ENCODE measurements around the gene BTBD3. TPM values are rescaled to one million over a fixed set of nuclear protein-coding genes. Genes with fewer than 3 reads are reported as not detected.
A peak's percentile ranks its signal among the peaks of the same experiment; 100 is the strongest.

Gene BTBD3
- total RNA-seq, 1 donor from 2014 or later, result 114 TPM

- no peak for DNase-seq (ENCODE audit: extremely low spot score, unreplicated experiment)
Observed at GRCh38 chr20:11906626-11907480, 10.8 kb upstream of the BTBD3 start.

GRCh38 chr20:11907621-11908020, 10.1 kb upstream of the BTBD3 start:
- H3K36me3 Mint-ChIP-seq, result peaks cover 13% of the 10 kb centered on the region
- peaks cover 5% of the 10 kb centered on the region for H3K9me3 Mint-ChIP-seq
- DNase-seq (ENCODE audit: extremely low spot score, unreplicated experiment), result no peak
- H3K4me1 Mint-ChIP-seq (ENCODE audit: unreplicated experiment), result peaks cover 33% of the 10 kb centered on the region
- H3K27me3 Mint-ChIP-seq, result no peaks in the 10 kb centered on the region
- H3K27ac Mint-ChIP-seq, result no peak overlapping the region
- H3K4me3 Mint-ChIP-seq, result no peak overlapping the region
- TF ChIP-seq, protein P1, sequence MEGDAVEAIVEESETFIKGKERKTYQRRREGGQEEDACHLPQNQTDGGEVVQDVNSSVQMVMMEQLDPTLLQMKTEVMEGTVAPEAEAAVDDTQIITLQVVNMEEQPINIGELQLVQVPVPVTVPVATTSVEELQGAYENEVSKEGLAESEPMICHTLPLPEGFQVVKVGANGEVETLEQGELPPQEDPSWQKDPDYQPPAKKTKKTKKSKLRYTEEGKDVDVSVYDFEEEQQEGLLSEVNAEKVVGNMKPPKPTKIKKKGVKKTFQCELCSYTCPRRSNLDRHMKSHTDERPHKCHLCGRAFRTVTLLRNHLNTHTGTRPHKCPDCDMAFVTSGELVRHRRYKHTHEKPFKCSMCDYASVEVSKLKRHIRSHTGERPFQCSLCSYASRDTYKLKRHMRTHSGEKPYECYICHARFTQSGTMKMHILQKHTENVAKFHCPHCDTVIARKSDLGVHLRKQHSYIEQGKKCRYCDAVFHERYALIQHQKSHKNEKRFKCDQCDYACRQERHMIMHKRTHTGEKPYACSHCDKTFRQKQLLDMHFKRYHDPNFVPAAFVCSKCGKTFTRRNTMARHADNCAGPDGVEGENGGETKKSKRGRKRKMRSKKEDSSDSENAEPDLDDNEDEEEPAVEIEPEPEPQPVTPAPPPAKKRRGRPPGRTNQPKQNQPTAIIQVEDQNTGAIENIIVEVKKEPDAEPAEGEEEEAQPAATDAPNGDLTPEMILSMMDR (conservative IDR thresholded peaks at IDR 0.05), result no peak

More at GRCh38 chr20:11906626-11907480, 10.8 kb upstream of the BTBD3 start:
- Mint-ChIP-seq H3K36me3 (peaks cover 17% of the 10 kb centered on the region), H3K9me3 (peaks cover 5% of the 10 kb centered on the region), H3K27ac (no peak overlapping the region), H3K27me3 (no peaks in the 10 kb centered on the region), H3K4me1 (ENCODE audit: unreplicated experiment) (peaks cover 28% of the 10 kb centered on the region), H3K4me3 (no peak overlapping the region)
- TF ChIP-seq, protein P1 (conservative IDR thresholded peaks at IDR 0.05), result no peak

GRCh38 chr20:11912013-11912658, 5.6 kb upstream of the BTBD3 start:
- TF ChIP-seq, protein P1 (conservative IDR thresholded peaks at IDR 0.05), result peak; percentile 65
- peaks cover 47% of the 10 kb centered on the region for H3K4me1 Mint-ChIP-seq (ENCODE audit: unreplicated experiment)
- DNase-seq (ENCODE audit: extremely low spot score, unreplicated experiment), result no peak
- H3K36me3 Mint-ChIP-seq, result peaks cover 6% of the 10 kb centered on the region
- H3K27me3 Mint-ChIP-seq, result no peaks in the 10 kb centered on the region
- peak overlapping the region; percentile 28 for H3K4me3 Mint-ChIP-seq
- peaks cover 5% of the 10 kb centered on the region for H3K9me3 Mint-ChIP-seq
- H3K27ac Mint-ChIP-seq, result peak overlapping the region; percentile 6

- no peak for DNase-seq (ENCODE audit: extremely low spot score, unreplicated experiment)
- Mint-ChIP-seq H3K4me3 (peak overlapping the region; percentile 28), H3K9me3 (peaks cover 5% of the 10 kb centered on the region), H3K36me3 (no peaks in the 10 kb centered on the region), H3K4me1 (ENCODE audit: unreplicated experiment) (peaks cover 46% of the 10 kb centered on the region), H3K27me3 (no peaks in the 10 kb centered on the region), H3K27ac (peak overlapping the region; percentile 6)
- TF ChIP-seq, protein P1 (conservative IDR thresholded peaks at IDR 0.05), result peak; percentile 8
Observed at GRCh38 chr20:11912659-11913415, 4.9 kb upstream of the BTBD3 start.

DNA sequence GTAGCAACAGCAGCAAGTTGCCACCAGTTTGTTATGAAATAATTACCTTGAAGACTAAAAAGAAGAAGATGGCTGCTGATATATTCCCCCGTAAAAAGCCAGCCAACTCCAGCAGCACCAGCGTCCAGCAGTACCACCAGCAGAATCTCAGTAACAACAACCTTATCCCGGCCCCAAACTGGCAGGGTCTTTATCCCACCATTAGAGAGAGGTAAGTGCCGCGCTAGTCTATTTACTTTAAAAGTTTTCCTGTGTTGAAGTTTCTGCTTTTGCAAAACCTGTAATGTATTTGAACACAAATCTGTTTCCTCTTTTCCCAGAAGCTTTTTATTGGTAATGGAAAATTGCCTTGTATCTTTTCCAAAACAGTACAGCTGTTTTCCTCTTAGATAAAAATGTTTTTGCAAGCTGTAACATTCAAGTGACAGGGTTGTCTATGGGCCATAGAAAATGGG, 725 bp downstream of the BTBD3 start:
- Mint-ChIP-seq H3K9me3 (no peaks in the 10 kb centered on the region), H3K4me3 (peak overlapping the region; percentile 79), H3K36me3 (peaks cover 29% of the 10 kb centered on the region), H3K27ac (peak overlapping the region; percentile 46), H3K27me3 (no peaks in the 10 kb centered on the region), H3K4me1 (ENCODE audit: unreplicated experiment) (peaks cover 63% of the 10 kb centered on the region)
- no peak for DNase-seq (ENCODE audit: extremely low spot score, unreplicated experiment)
- TF ChIP-seq, protein P1 (conservative IDR thresholded peaks at IDR 0.05), result no peak

Measured in type B pancreatic cell (in vitro differentiated cells).